Vagina (tissue), 2 donors: ENCODE results near the gene ACOXL.

Experiments used
- CTCF ChIP-seq, 3 experiments: fragments of 450-650 bp in 2 of 3; fragments of 200-600 bp in 1 of 3; sonication (generic) in 1 of 3; IDR thresholded peaks; one replicate each; pipeline ENCODE4 v1.5.1; 2017 to 2019; ENCODE audit warnings: antibody characterized with exemption in 3 of 3, mild to moderate bottlenecking in 2 of 3, moderate library complexity in 2 of 3
- POLR2A ChIP-seq, 2 donors: fragments of 450-650 bp; IDR thresholded peaks; one replicate each; pipeline ENCODE4 v1.6.1; 2017; ENCODE audit warnings: antibody characterized with exemption in 2 of 2, mild to moderate bottlenecking in 2 of 2, moderate library complexity in 2 of 2
- POLR2AphosphoS5 ChIP-seq, 2 donors: sonication (generic); formaldehyde crosslinking; IDR thresholded peaks; one replicate each; pipeline ENCODE4 v1.9.0; 2017; ENCODE audit warnings: antibody characterized with exemption in 2 of 2, mild to moderate bottlenecking in 2 of 2, low read depth in 1 of 2; ENCODE audit not compliant: insufficient read depth in 1 of 2

GRCh38 chr2:110973262-110973661 is 240.9 kb downstream of the ACOXL start:
- no peak for TF ChIP-seq POLR2AphosphoS5 (IDR thresholded peaks at IDR 0.05; ENCODE audit: insufficient read depth in 1 of 2, low read depth in 1 of 2)
- TF ChIP-seq CTCF (IDR thresholded peaks at IDR 0.05) = no peak
- TF ChIP-seq POLR2A (IDR thresholded peaks at IDR 0.05) = no peak
